Cardiac fibroblast (primary cell): ENCODE results near the gene NHLH1.

ENCODE experiments used
- DNase-seq, 2 donors: peaks; one replicate each; pipeline versions ENCODE4 v3.0.0 to v3.0.0-alpha.2; 2010; ENCODE audit warnings: low read depth in 2 of 2
- H3K4me3 ChIP-seq, 2 donors: replicated peaks in 1 of 2; 1 replicate in 1 of 2; 2 replicates in 1 of 2; pipeline ENCODE4 v1.5.1; 2011; ENCODE audit warnings: low read depth in 2 of 2, low read length in 2 of 2, mild to moderate bottlenecking in 2 of 2, moderate library complexity in 1 of 2
- CTCF ChIP-seq: IDR thresholded peaks from one replicate; pipeline ENCODE4 v1.5.1; 2011; ENCODE audit warnings: low read depth, mild to moderate bottlenecking, low read length, inconsistent platforms

NHLH1 gene

GRCh38 chr1:160369087-160369486 is 2.2 kb downstream of the NHLH1 start:
- no peak for DNase-seq
- TF ChIP-seq CTCF = no peak
- H3K4me3 ChIP-seq = no peak overlapping the region

DNA sequence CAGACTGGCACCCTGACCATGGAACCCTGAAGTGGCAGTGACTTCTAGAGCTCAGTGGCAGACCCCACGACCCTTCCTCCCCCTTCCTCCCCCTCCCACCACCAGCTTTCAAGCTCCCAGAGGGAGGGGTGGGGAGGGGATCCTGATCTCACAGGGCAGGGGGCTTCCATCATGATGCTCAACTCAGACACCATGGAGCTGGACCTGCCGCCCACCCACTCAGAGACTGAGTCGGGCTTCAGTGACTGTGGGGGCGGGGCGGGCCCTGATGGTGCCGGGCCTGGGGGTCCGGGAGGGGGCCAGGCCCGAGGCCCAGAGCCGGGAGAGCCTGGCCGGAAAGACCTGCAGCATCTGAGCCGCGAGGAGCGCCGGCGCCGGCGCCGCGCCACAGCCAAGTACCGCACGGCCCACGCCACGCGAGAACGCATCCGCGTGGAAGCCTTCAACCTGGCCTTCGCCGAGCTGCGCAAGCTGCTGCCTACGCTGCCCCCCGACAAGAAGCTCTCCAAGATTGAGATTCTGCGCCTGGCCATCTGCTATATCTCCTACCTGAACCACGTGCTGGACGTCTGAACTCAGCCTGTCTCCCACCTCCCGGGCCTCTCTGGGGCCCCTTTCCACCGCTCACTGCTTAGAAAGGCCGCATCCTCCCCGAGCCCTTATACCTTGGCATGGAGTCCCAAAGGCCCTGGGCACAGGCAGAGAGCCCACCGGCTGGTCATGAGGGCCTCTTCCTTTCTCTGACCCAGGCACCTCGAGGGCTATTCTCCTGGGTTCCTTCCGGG is 3.9 kb downstream of the NHLH1 start:
- H3K4me3 ChIP-seq = no peak overlapping the region
- no peak for DNase-seq
- no peak for TF ChIP-seq CTCF

DNA sequence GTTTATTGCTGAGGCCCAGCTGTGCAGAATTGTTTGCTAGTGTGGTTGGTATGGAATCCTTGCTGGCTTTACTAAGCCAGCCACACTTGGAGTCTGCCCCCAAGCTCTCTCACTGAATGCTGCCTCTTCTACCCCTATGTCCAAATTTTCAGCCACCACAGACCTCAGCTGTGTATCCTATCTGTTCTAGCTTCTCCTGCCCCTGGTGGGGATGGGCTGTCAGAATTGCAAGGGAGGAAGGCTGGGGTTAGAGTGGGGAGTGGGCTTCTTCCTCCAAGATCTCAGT is 4.4 kb downstream of the NHLH1 start:
- no peak for TF ChIP-seq CTCF
- DNase-seq = no peak
- no peak overlapping the region for H3K4me3 ChIP-seq

- no peak overlapping the region for H3K4me3 ChIP-seq
- no peak for DNase-seq
- TF ChIP-seq CTCF = no peak
Observed at GRCh38 chr1:160371756-160372155, 4.9 kb downstream of the NHLH1 start.

- TF ChIP-seq CTCF = no peak
- no peak for DNase-seq
- H3K4me3 ChIP-seq = no peak overlapping the region
Observed at GRCh38 chr1:160373696-160374095, 6.8 kb downstream of the NHLH1 start.

GRCh38 chr1:160374306-160375110 is 7.6 kb downstream of the NHLH1 start:
- H3K4me3 ChIP-seq = no peak overlapping the region
- no peak for TF ChIP-seq CTCF
- no peak for DNase-seq
